ENCODE measurements around the gene PIAS1.
A peak's percentile ranks its signal among the peaks of the same experiment; 100 is the strongest.

PIAS1 gene

DNA sequence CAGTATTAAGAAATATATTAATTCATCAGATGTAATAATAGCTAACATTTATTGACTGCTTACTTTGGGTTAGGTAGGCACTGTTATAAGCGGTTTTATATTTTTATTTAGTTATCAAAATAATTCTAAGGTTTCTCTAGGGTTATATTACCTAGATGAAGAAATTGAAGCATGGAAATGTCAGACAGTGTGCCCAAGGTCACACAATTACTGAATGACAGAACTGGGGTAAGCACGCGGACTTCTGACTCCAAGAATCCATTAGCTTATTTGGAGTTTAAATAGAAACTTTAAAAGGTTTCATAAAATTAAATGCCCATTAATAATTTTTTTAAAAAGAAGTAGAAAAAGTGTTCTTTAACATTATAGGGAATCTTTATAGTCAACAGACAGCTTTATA, 76.7 kb downstream of the PIAS1 start:
- DNase-seq (ENCODE audit: low read depth): no peak
- no peak overlapping the region for H3K4me3 ChIP-seq (ENCODE audit: low read length)
- TF ChIP-seq, protein P1, sequence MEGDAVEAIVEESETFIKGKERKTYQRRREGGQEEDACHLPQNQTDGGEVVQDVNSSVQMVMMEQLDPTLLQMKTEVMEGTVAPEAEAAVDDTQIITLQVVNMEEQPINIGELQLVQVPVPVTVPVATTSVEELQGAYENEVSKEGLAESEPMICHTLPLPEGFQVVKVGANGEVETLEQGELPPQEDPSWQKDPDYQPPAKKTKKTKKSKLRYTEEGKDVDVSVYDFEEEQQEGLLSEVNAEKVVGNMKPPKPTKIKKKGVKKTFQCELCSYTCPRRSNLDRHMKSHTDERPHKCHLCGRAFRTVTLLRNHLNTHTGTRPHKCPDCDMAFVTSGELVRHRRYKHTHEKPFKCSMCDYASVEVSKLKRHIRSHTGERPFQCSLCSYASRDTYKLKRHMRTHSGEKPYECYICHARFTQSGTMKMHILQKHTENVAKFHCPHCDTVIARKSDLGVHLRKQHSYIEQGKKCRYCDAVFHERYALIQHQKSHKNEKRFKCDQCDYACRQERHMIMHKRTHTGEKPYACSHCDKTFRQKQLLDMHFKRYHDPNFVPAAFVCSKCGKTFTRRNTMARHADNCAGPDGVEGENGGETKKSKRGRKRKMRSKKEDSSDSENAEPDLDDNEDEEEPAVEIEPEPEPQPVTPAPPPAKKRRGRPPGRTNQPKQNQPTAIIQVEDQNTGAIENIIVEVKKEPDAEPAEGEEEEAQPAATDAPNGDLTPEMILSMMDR (conservative IDR thresholded peaks at IDR 0.05; ENCODE audit: low read length): no peak

DNA sequence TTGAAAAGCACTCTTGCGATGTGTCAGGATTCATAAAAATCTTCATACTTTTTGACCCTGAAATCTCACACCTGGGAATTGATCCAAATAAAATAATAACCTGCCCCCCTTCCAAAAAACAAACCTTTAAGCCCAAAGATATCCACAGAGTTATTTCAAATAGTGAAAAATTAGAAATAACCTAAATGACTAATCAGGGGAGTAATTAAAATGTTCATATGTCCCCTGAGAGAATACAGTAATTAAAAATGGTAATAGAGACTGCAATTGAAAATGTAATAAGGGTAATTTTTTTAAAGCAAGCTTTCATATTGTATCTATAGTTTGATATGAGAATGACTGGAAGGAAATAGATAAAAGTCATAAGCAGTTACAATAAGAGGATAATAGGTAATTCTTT, 83.0 kb downstream of the PIAS1 start:
- TF ChIP-seq, protein P1 (conservative IDR thresholded peaks at IDR 0.05; ENCODE audit: low read length): no peak
- no peak overlapping the region for H3K4me3 ChIP-seq (ENCODE audit: low read length)
- DNase-seq (ENCODE audit: low read depth): no peak

DNA sequence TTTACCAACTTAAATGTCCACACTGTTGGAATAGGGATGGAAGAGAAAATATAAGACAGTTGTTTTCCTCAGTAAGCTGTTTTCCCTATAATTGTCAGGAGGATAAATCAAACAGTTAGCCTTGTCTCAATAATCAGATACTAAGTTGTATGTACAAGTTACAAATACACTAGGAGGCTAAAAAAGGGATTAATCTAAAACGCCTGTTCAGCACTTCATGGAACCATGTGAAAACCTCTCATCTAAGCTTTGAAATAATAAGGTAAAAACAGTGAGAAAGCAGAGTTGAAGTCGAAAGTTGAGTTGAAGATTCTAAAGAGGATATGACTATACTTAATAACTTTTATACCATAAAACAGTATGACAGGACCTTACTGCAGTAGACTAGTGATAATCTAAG, 89.0 kb downstream of the PIAS1 start:
- H3K4me3 ChIP-seq (ENCODE audit: low read length): no peak overlapping the region
- no peak for DNase-seq (ENCODE audit: low read depth)
- TF ChIP-seq, protein P1 (conservative IDR thresholded peaks at IDR 0.05; ENCODE audit: low read length): no peak

DNA sequence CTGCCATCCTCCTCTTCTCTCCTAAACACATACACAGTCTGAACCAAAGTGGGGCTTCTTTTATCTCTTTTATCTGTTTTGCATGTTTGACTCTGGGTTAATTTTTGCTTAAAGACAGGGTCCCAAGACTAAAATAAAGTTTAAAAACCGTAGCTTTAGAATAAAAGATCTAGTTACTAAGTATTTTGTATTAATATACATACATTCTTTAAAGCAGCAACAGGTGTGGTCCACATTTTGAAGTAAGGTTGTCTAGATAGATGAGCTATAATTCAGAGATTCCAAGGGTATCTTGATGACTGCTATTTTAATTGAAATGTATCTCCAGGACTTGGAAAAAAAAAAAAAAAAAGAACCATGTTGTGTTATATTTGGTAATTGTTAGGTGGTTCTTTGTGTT, 89.7 kb downstream of the PIAS1 start:
- no peak for DNase-seq (ENCODE audit: low read depth)
- H3K4me3 ChIP-seq (ENCODE audit: low read length): no peak overlapping the region
- TF ChIP-seq, protein P1 (conservative IDR thresholded peaks at IDR 0.05; ENCODE audit: low read length): no peak

DNA sequence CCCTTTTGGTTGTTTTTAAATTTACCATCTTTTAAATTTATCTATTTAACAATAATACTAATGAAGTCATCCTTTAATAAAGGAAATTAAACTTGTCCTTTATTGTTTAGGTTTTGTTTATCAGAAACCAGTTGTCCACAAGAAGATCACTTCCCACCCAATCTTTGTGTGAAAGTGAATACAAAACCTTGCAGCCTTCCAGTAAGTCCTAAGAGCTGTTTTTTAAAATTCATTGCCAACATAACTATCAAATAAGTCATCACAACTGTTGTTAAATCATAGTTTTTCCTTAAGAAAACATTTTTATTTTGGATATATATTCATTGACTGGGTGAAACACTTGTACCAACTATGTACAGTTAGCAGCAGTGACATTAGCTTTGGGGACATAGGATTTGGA, 91.6 kb downstream of the PIAS1 start:
- DNase-seq (ENCODE audit: low read depth): peak; percentile 16
- TF ChIP-seq, protein P1 (conservative IDR thresholded peaks at IDR 0.05; ENCODE audit: low read length): no peak
- no peak overlapping the region for H3K4me3 ChIP-seq (ENCODE audit: low read length)

DNA sequence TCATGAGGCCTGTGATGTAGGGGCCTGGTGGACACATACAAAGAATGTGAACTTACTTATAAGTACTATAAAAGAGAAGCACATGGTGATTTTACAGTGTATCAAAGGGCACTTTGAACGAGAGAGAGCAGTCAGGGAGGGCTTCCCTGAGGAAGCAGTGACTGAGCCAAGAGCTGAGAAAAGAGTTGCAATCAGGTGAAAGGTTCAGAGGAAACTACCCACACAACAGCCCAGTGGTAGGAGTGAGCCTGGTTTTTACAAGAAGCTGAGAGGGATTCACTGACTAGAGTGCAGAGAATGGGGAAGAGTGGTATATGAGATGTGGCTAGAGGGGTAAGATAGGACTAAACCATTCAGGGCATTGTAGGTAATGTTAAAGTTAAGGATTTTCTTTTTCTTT, 93.9 kb downstream of the PIAS1 start:
- no peak for DNase-seq (ENCODE audit: low read depth)
- no peak overlapping the region for H3K4me3 ChIP-seq (ENCODE audit: low read length)
- TF ChIP-seq, protein P1 (conservative IDR thresholded peaks at IDR 0.05; ENCODE audit: low read length): no peak

DNA sequence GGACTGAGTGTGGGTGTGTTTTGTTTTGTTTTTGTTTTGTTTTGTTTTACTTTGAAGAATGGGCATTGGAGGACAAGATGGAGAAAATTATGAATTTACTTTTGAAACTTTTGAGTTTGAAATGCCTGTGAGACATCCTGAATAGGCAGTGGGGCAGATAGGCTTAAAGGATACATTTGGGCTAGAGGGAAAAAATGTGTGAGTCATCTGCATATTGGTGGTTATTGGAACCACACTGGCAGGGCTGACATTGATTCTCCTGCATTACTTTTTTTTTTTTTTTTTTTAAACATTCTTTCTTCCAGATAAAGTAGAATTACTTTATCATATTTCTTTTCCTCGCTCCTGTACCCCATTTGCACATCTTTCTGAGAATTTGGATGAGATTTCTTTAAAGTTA, 94.9 kb downstream of the PIAS1 start:
- H3K4me3 ChIP-seq (ENCODE audit: low read length): no peak overlapping the region
- TF ChIP-seq, protein P1 (conservative IDR thresholded peaks at IDR 0.05; ENCODE audit: low read length): no peak
- DNase-seq (ENCODE audit: low read depth): peak; percentile 72

Data from AG10803 (cell line).